NT2/D1 (cell line): ENCODE measurements around the gene SENP2.
"Not testable (repeated sequence)": the region's sequence is repeated elsewhere in the genome, so short reads cannot be mapped to it uniquely, and the experiment has no call there.

Experiments
- DNase-seq: peaks from one replicate; pipeline ENCODE4 v3.0.0-alpha.2; 2011; ENCODE audit warnings: low read depth, low spot score
- H3K27me3 ChIP-seq: 2 replicates; pipeline ENCODE4 v1.6.0; 2011; ENCODE audit warnings: mild to moderate bottlenecking; ENCODE audit not compliant: insufficient read length, insufficient read depth
- H3K36me3 ChIP-seq: 2 replicates; pipeline ENCODE4 v1.6.1; 2011; ENCODE audit warnings: mild to moderate bottlenecking, low read length, mixed read lengths; ENCODE audit not compliant: insufficient read depth, insufficient read length
- H3K4me1 ChIP-seq: 2 replicates; pipeline ENCODE4 v1.5.1; 2011; ENCODE audit not compliant: insufficient read depth, insufficient read length
- H3K4me3 ChIP-seq: 2 replicates; pipeline ENCODE4 v1.5.1; 2011; ENCODE audit warnings: low read depth; ENCODE audit not compliant: insufficient read length
- H3K9ac ChIP-seq: 2 replicates; pipeline ENCODE4 v1.6.0; 2011; ENCODE audit warnings: low read depth; ENCODE audit not compliant: insufficient read length
- H3K9me3 ChIP-seq: 2 replicates; pipeline ENCODE4 v1.5.1; 2011; ENCODE audit warnings: mild to moderate bottlenecking, low read length; ENCODE audit not compliant: insufficient read depth
- SUZ12 ChIP-seq: IDR thresholded peaks from 2 replicates; pipeline ENCODE4 v1.6.1; 2011; ENCODE audit not compliant: insufficient read length, insufficient read depth; ENCODE audit errors: extremely low read depth
- YY1 ChIP-seq: IDR thresholded peaks from 2 replicates; pipeline ENCODE4 v1.6.1; 2011; ENCODE audit not compliant: insufficient read length, insufficient read depth
- ZNF274 ChIP-seq: IDR thresholded peaks from 2 replicates; pipeline ENCODE4 v1.6.1; 2011; ENCODE audit warnings: mild to moderate bottlenecking, low read depth, low read length

The SENP2 gene

DNA sequence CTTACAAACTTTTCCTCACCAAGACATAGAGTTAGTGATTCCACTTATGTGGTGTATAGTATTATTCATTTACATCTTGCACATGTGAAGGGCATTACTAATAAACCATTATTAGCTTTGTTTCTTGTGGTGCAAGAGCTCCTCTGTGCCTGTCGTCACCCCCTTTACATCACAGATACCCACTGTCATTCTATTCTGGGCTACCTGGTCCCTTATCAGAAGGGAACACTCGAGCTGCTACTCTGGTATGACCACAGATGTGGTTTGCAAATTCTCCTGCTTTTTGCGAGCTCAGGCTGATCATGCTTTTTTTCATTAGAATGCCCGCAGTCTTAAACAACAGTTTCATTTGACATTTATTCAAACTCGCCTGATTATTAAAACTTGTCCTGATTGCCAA is 13.9 kb upstream of the SENP2 start:
- Histone ChIP-seq H3K4me3 (no peak overlapping the region), H3K9me3 (peaks cover 22% of the 10 kb centered on the region), H3K9ac (no peak overlapping the region), H3K27me3 (no peaks in the 10 kb centered on the region), H3K36me3 (no peaks in the 10 kb centered on the region), H3K4me1 (no peaks in the 10 kb centered on the region)
- no peak for DNase-seq
- TF ChIP-seq YY1 (no peak), ZNF274 (no peak), SUZ12 (no peak)

DNA sequence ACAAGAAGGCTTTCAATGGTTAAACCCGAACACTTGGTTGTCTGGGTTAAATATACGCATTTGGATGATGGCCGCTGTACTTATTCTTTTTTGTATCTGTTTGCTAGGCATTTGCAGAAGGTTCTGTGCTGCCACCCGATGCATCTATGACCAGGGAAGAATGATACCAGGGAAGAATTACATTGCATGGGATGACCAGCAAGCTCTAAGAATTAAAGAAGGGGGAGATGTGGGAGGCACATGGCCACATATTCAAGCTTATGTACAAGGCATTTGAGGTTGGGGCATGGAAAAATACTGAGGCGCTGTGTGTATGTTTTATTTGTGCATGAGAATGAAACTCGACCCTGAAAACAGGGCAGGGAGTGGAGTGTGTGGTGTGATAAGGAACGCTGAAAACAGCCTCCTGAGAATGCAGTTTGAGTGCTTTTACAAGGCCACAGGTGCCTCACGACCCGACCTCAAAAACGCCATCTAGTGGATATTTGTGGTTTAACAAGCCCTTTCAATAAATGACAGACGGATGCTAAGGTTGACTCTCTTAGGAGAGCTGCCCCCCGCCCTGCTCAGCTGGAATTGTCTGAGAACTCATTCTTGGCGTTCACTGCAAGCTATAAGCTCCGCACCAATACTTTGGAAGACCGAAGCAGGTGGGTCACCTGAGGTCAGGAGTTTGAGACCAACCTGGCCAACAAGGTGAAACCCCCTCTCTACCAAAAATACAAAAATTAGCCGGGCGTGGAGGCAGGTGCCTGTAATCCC is 10.8 kb upstream of the SENP2 start:
- peaks cover 22% of the 10 kb centered on the region for H3K9me3 ChIP-seq
- peak; percentile 78 for DNase-seq
- not testable (repeated sequence) for H3K27me3 ChIP-seq, H3K36me3 ChIP-seq, H3K4me3 ChIP-seq, H3K9ac ChIP-seq, H3K4me1 ChIP-seq

DNA sequence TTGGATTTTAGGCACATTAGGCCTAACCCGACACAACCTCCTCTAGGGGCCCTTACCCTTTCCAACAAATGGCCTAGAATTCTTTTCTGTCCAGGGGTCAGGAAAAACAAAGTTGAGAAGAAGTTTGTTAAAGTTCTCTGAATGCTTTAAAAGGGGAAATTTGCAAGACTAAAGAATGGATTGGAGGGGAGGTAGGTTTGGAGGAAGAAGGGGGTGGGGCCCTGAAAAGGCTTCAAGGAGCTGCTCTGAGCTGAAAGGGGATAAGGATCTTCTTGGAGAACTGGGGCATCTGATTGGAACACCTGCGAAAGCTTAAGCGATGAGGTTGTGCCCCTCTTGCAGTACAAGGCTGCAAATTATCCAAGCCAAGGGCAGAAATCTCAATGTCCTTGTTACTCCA is 3.9 kb upstream of the SENP2 start:
- Histone ChIP-seq H3K4me3 (peak overlapping the region; percentile 90), H3K4me1 (peaks cover 3% of the 10 kb centered on the region), H3K27me3 (no peaks in the 10 kb centered on the region), H3K36me3 (no peaks in the 10 kb centered on the region), H3K9ac (peak overlapping the region; percentile 87), H3K9me3 (no peaks in the 10 kb centered on the region)
- TF ChIP-seq SUZ12 (no peak), YY1 (no peak), ZNF274 (no peak)
- DNase-seq, result peak; percentile 93

DNA sequence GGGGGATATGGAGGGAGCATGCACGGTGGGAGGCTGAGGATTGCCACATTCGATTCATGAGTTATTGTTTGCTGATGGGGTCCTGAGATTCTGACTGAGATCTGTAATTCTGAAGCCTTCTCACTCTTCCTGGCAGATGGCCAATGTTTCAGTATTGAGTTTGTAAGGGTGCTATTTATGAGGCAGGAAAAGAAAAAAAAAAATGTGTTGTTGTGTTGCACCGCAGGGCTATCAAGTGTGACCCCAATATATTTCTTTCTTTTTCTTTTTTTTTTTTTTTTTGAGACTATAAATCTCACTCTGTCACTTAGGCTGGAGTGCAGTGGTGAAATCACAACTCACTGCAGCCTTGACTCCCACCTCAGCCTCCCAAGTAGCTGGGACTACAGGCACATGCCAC is 3.2 kb upstream of the SENP2 start:
- Histone ChIP-seq H3K27me3 (no peaks in the 10 kb centered on the region), H3K36me3 (no peaks in the 10 kb centered on the region), H3K4me3 (peak overlapping the region; percentile 90), H3K9me3 (no peaks in the 10 kb centered on the region), H3K4me1 (peaks cover 3% of the 10 kb centered on the region), H3K9ac (peak overlapping the region; percentile 87)
- DNase-seq, result no peak
- no peak for TF ChIP-seq SUZ12
- TF ChIP-seq ZNF274, result no peak
- TF ChIP-seq YY1, result no peak

DNA sequence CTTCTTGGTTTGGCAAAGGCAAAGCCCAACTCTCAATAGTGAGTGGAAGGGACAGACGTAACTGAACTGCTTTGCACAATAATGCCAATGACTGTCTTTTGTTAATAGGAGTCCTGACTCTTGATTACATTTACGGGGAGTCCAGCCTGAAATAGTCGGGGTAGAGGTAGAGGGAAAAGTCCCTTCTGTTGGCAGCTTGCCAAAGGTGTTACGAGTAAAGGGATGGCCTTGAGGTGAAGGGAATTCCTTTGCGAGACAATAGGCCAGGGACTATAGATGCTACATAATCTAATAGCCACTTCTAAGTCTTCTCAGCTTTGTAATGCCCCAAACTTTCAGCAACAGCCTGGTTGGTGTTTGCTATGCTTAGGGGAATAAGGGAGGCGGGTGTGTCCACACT is 2.2 kb upstream of the SENP2 start:
- DNase-seq, result peak; percentile 40
- H3K9ac ChIP-seq, result peak overlapping the region; percentile 43
- H3K4me3 ChIP-seq, result peak overlapping the region; percentile 90
- H3K36me3 ChIP-seq, result no peaks in the 10 kb centered on the region
- H3K4me1 ChIP-seq, result peaks cover 3% of the 10 kb centered on the region
- no peaks in the 10 kb centered on the region for H3K9me3 ChIP-seq
- TF ChIP-seq YY1, result no peak
- no peak for TF ChIP-seq SUZ12
- TF ChIP-seq ZNF274, result no peak
- no peaks in the 10 kb centered on the region for H3K27me3 ChIP-seq

DNA sequence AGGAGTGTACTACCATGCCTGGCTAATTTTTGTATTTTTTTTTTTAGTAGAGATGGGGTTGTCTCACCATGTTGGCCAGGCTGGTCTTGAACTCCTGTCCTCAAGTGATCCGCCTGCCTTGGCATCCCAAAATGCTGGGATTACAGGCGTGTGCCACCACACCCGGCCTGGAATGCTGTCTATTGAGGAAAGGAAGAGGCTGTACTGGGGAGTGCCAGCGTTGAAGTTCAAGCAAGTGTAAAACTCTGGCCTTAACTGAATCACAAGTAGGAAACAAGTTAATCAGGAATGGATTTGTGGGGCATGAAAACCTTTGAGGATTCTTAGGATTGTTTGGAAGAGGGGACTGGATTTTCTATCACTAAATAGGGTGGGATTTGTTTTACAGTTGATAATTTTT is 1.4 kb upstream of the SENP2 start:
- Histone ChIP-seq H3K9ac (no peak overlapping the region), H3K27me3 (no peaks in the 10 kb centered on the region), H3K36me3 (peaks cover 2% of the 10 kb centered on the region), H3K4me3 (no peak overlapping the region), H3K9me3 (no peaks in the 10 kb centered on the region), H3K4me1 (peaks cover 3% of the 10 kb centered on the region)
- no peak for DNase-seq
- TF ChIP-seq ZNF274, result no peak

DNA sequence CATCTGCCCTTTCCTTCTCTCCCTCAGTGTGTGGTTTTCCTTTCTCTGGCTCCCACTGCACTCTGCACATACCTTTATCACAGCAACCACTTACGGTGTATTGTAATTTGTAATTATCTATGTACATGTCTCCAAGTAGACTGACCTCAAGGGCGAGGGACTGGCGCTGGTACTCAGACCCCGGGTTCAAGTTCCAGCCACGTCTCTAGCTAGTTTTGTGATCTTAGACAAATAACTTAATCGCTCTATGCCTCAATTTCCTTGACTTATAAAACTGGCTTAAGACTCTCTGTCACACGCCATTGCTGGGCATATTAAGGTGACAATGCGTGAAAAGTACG is 607 bp upstream of the SENP2 start:
- Histone ChIP-seq H3K9me3 (no peaks in the 10 kb centered on the region), H3K4me1 (peaks cover 3% of the 10 kb centered on the region), H3K9ac (peak overlapping the region; percentile 16), H3K36me3 (peaks cover 7% of the 10 kb centered on the region), H3K27me3 (no peaks in the 10 kb centered on the region), H3K4me3 (peak overlapping the region; percentile 16)
- DNase-seq, result no peak
- TF ChIP-seq SUZ12 (no peak), ZNF274 (no peak), YY1 (no peak)

DNA sequence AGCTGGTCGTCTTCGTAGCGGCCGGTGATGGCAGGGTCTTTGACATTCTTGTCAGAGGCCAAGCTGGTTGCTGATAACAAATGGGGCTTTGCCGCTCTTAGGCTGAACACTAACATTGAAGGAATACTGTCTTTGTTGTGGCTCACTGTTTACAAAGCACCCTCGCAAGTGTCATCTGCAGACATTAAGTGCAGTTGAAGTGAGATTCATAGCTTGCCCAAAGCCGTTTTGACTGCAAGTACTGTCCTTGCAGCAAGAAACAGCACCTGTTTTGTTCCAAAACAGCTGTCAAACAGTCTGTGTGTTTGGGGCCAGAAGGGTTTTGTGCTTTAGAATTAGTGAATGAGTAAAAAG is 568 bp downstream of the SENP2 start:
- Histone ChIP-seq H3K27me3 (no peaks in the 10 kb centered on the region), H3K4me3 (peak overlapping the region; percentile 75), H3K9ac (peak overlapping the region; percentile 86), H3K9me3 (no peaks in the 10 kb centered on the region), H3K36me3 (peaks cover 10% of the 10 kb centered on the region), H3K4me1 (peaks cover 3% of the 10 kb centered on the region)
- no peak for DNase-seq
- TF ChIP-seq YY1 (no peak), SUZ12 (no peak), ZNF274 (no peak)
